HEK293 (cell line): ENCODE data around the gene EMC9.

ENCODE experiments used
- CTCF ChIA-PET: fragments of 350-600 bp; formaldehyde crosslinking; extraction: SDS; loops from one replicate; lab custom pipeline; 2021; ENCODE audit warnings: antibody characterized with exemption; lab: Yijun Ruan, JAX
- POLR2A ChIA-PET: fragments of 300-600 bp; formaldehyde crosslinking; extraction: SDS; loops from one replicate; lab custom pipeline; 2020; ENCODE audit warnings: antibody characterized with exemption, inconsistent platforms; lab: Yijun Ruan, JAX
- H3K27ac ChIP-seq: fragments of 200-500 bp; sonication (Bioruptor generic); 2 replicates; pipeline ENCODE4 v1.5.1; 2014; ENCODE audit warnings: low read depth, low read length, control low read depth, inconsistent platforms; ENCODE audit errors: extremely low read depth
- H3K36me3 ChIP-seq, 2 experiments: fragments of 200-500 bp in 1 of 2; sonication (Bioruptor generic) in 1 of 2; 1 replicate in 1 of 2; 2 replicates in 1 of 2; pipeline ENCODE4 v1.5.1; 2014 to 2017; ENCODE audit warnings: inconsistent platforms in 2 of 2, low read length in 2 of 2; ENCODE audit not compliant: control insufficient read depth in 2 of 2, insufficient read depth in 1 of 2
- H3K4me1 ChIP-seq: fragments of 200-500 bp; sonication (Bioruptor generic); 2 replicates; pipeline ENCODE4 v1.5.1; 2014; ENCODE audit warnings: mild to moderate bottlenecking, low read length, inconsistent platforms; ENCODE audit not compliant: control insufficient read depth, insufficient read depth
- H3K4me3 ChIP-seq: 2 replicates; pipeline ENCODE4 v1.5.1; 2011; ENCODE audit warnings: low read depth, mild to moderate bottlenecking, control low read depth, low read length, moderate library complexity
- H3K9me3 ChIP-seq: fragments of 200-500 bp; sonication (Bioruptor generic); 2 replicates; pipeline ENCODE4 v1.5.1; 2014; ENCODE audit warnings: low read depth, low read length, inconsistent platforms; ENCODE audit not compliant: control insufficient read depth, insufficient read depth
- HOXA7 ChIP-seq: sonication (generic); formaldehyde crosslinking; IDR thresholded peaks from 2 replicates; pipeline ENCODE4 v1.8.1; 2022; ENCODE audit warnings: missing genetic modification reagents, borderline replicate concordance
- KLF7 ChIP-seq: fragments of 450-650 bp; formaldehyde crosslinking; IDR thresholded peaks from 2 replicates; pipeline ENCODE4 v1.5.1; 2016; ENCODE audit warnings: missing biosample characterization, missing genetic modification characterization, borderline replicate concordance
- PRDM1 ChIP-seq: fragments of 450-650 bp; formaldehyde crosslinking; IDR thresholded peaks from 2 replicates; pipeline ENCODE4; 2016; ENCODE audit warnings: missing biosample characterization, missing genetic modification characterization
- PRDM6 ChIP-seq: fragments of 450-650 bp; formaldehyde crosslinking; IDR thresholded peaks from 2 replicates; pipeline ENCODE4 v1.5.1; 2017; ENCODE audit warnings: missing biosample characterization, missing genetic modification characterization
- RBAK ChIP-seq: fragments of 450-650 bp; formaldehyde crosslinking; IDR thresholded peaks from 2 replicates; pipeline ENCODE4 v1.5.1; 2016; ENCODE audit warnings: missing biosample characterization, missing genetic modification characterization
- SALL2 ChIP-seq: fragments of 450-650 bp; formaldehyde crosslinking; IDR thresholded peaks from 2 replicates; pipeline ENCODE4 v1.5.0; 2017; ENCODE audit warnings: missing biosample characterization, mild to moderate bottlenecking, missing genetic modification characterization, borderline replicate concordance
- TSHZ1 ChIP-seq: fragments of 450-650 bp; formaldehyde crosslinking; IDR thresholded peaks from 2 replicates; pipeline ENCODE4 v1.5.1; 2016; ENCODE audit warnings: missing biosample characterization, missing genetic modification characterization, borderline replicate concordance
- YY1 ChIP-seq: fragments of 450-650 bp; formaldehyde crosslinking; IDR thresholded peaks from 2 replicates; pipeline ENCODE4 v1.5.1; 2018; ENCODE audit warnings: missing biosample characterization, missing genetic modification characterization
- ZBTB1 ChIP-seq: fragments of 450-650 bp; formaldehyde crosslinking; IDR thresholded peaks from 2 replicates; pipeline ENCODE4 v1.5.1; 2016; ENCODE audit warnings: missing biosample characterization, missing genetic modification characterization
- ZNF133 ChIP-seq: fragments of 450-650 bp; formaldehyde crosslinking; IDR thresholded peaks from 2 replicates; pipeline ENCODE4 v1.5.1; 2016; ENCODE audit warnings: missing biosample characterization, missing genetic modification characterization
- ZNF146 ChIP-seq: fragments of 450-650 bp; formaldehyde crosslinking; IDR thresholded peaks from 2 replicates; pipeline ENCODE4 v1.5.1; 2016; ENCODE audit warnings: missing biosample characterization, missing genetic modification characterization
- ZNF157 ChIP-seq: fragments of 450-650 bp; formaldehyde crosslinking; IDR thresholded peaks from 2 replicates; pipeline ENCODE4 v1.5.1; 2016; ENCODE audit warnings: missing biosample characterization, missing genetic modification characterization
- ZNF24 ChIP-seq: fragments of 450-650 bp; formaldehyde crosslinking; IDR thresholded peaks from 2 replicates; pipeline ENCODE4 v1.5.1; 2016; ENCODE audit warnings: missing biosample characterization, missing genetic modification characterization
- ZNF266 ChIP-seq: fragments of 450-650 bp; formaldehyde crosslinking; IDR thresholded peaks from 2 replicates; pipeline ENCODE4 v1.5.1; 2016; ENCODE audit warnings: missing biosample characterization, missing genetic modification characterization, low read depth
- ZNF416 ChIP-seq: fragments of 450-650 bp; formaldehyde crosslinking; IDR thresholded peaks from 2 replicates; pipeline ENCODE4 v1.5.1; 2016; ENCODE audit warnings: missing biosample characterization, missing genetic modification characterization
- ZNF423 ChIP-seq: fragments of 450-650 bp; formaldehyde crosslinking; IDR thresholded peaks from 2 replicates; pipeline ENCODE4 v1.5.1; 2016; ENCODE audit warnings: missing biosample characterization, missing genetic modification characterization
- ZNF426 ChIP-seq: fragments of 450-650 bp; formaldehyde crosslinking; IDR thresholded peaks from 2 replicates; pipeline ENCODE4 v1.5.1; 2017; ENCODE audit warnings: missing biosample characterization, missing genetic modification characterization, mild to moderate bottlenecking, inconsistent platforms, moderate library complexity
- ZNF473 ChIP-seq: fragments of 450-650 bp; formaldehyde crosslinking; IDR thresholded peaks from 2 replicates; pipeline ENCODE4 v1.5.1; 2017; ENCODE audit warnings: missing biosample characterization, missing genetic modification characterization
- ZNF529 ChIP-seq: fragments of 450-650 bp; formaldehyde crosslinking; IDR thresholded peaks from 2 replicates; pipeline ENCODE4 v1.5.1; 2017; ENCODE audit warnings: missing genetic modification characterization, missing biosample characterization; ENCODE audit not compliant: insufficient replicate concordance
- ZNF560 ChIP-seq: fragments of 450-650 bp; formaldehyde crosslinking; IDR thresholded peaks from 2 replicates; pipeline ENCODE4 v1.5.1; 2017; ENCODE audit warnings: missing biosample characterization, missing genetic modification characterization, borderline replicate concordance
- ZNF561 ChIP-seq: fragments of 450-650 bp; IDR thresholded peaks from 2 replicates; pipeline ENCODE4 v1.5.1; 2018; ENCODE audit warnings: missing biosample characterization, missing genetic modification characterization, borderline replicate concordance
- ZNF624 ChIP-seq: fragments of 450-650 bp; formaldehyde crosslinking; IDR thresholded peaks from 2 replicates; pipeline ENCODE4 v1.5.1; 2017; ENCODE audit warnings: missing biosample characterization, missing genetic modification characterization
- ZNF626 ChIP-seq: fragments of 450-650 bp; sonication (Bioruptor Pico); formaldehyde crosslinking; IDR thresholded peaks from 2 replicates; pipeline ENCODE4 v1.5.1; 2018; ENCODE audit warnings: missing biosample characterization, missing genetic modification characterization, inconsistent platforms
- ZNF629 ChIP-seq: fragments of 450-650 bp; formaldehyde crosslinking; IDR thresholded peaks from 2 replicates; pipeline ENCODE4 v1.5.1; 2017; ENCODE audit warnings: missing biosample characterization, missing genetic modification characterization
- ZNF664 ChIP-seq: fragments of 450-650 bp; formaldehyde crosslinking; IDR thresholded peaks from 2 replicates; pipeline ENCODE4 v1.5.1; 2016; ENCODE audit warnings: missing biosample characterization, missing genetic modification characterization
- ZNF747 ChIP-seq: fragments of 450-650 bp; formaldehyde crosslinking; IDR thresholded peaks from 2 replicates; pipeline ENCODE4 v1.5.1; 2016; ENCODE audit warnings: missing biosample characterization, missing genetic modification characterization
- ZNF785 ChIP-seq: fragments of 450-650 bp; formaldehyde crosslinking; IDR thresholded peaks from 2 replicates; pipeline ENCODE4 v1.5.1; 2016; ENCODE audit warnings: missing biosample characterization, missing genetic modification characterization
- ZNF791 ChIP-seq: fragments of 450-650 bp; formaldehyde crosslinking; IDR thresholded peaks from 2 replicates; pipeline ENCODE4 v1.5.1; 2016; ENCODE audit warnings: missing biosample characterization, missing genetic modification characterization
- ZNF837 ChIP-seq: fragments of 450-650 bp; formaldehyde crosslinking; IDR thresholded peaks from 2 replicates; pipeline ENCODE4 v1.5.1; 2016; ENCODE audit warnings: missing biosample characterization, missing genetic modification characterization
- ZNF843 ChIP-seq: fragments of 450-650 bp; formaldehyde crosslinking; IDR thresholded peaks from 2 replicates; pipeline ENCODE4 v1.5.1; 2016; ENCODE audit warnings: missing biosample characterization, missing genetic modification characterization
- ZSCAN30 ChIP-seq: fragments of 450-650 bp; IDR thresholded peaks from 2 replicates; pipeline ENCODE4 v1.5.1; 2018; ENCODE audit warnings: missing biosample characterization, mild to moderate bottlenecking, missing genetic modification characterization, moderate library complexity

The EMC9 gene

GRCh38 chr14:24119691-24120090 lies 21.7 kb downstream of the EMC9 start (continued):
- no peak for TF ChIP-seq ZBTB1 (tag by site-specific recombination)
- no peak for TF ChIP-seq PRDM1 (tag by site-specific recombination)
- TF ChIP-seq ZNF624 = no peak
- TF ChIP-seq ZNF791 (tag by site-specific recombination) = no peak
- no peak for TF ChIP-seq ZNF24 (tag by site-specific recombination)
- TF ChIP-seq ZNF843 = no peak
- TF ChIP-seq ZNF146 (tag by site-specific recombination) = no peak

- no peak for TF ChIP-seq ZNF416
- no peak for TF ChIP-seq HOXA7 (CRISPR knock-in tag)
- TF ChIP-seq ZNF529 = no peak
- no peak for TF ChIP-seq PRDM6
- no peak for TF ChIP-seq KLF7 (tag by site-specific recombination)
- TF ChIP-seq ZNF133 (tag by site-specific recombination) = no peak
- no peak for TF ChIP-seq ZSCAN30 (tag by site-specific recombination)
- TF ChIP-seq ZNF24 (tag by site-specific recombination) = no peak
- CTCF ChIA-PET = interaction anchor here (1.0 to 1.9 kb wide), 3 partner anchors 9 to 59 kb away, joined by 5 to 8 read pairs (median 7); no protein-coding TSS in a partner anchor
These were observed 24.2 kb downstream of the EMC9 start for GRCh38 chr14:24117179-24117578.

GRCh38 chr14:24116128-24116814 lies 25.1 kb downstream of the EMC9 start:
- CTCF ChIA-PET = interaction anchor here (1.0 to 1.9 kb wide), 2 partner anchors 18 to 58 kb away, joined by 5 to 7 read pairs; no protein-coding TSS in a partner anchor
- POLR2A ChIA-PET = interaction anchor here (1.8 to 8.3 kb wide), 5 partner anchors 13 to 45 kb away, joined by 5 to 163 read pairs (median 60); partner anchors contain the start of genes EMC9, IRF9, PCK2 and PSME1
- H3K4me3 ChIP-seq = no peak overlapping the region; the same call in 1 of the 2 replicates
- H3K27ac ChIP-seq = no peak overlapping the region
- H3K36me3 ChIP-seq = peaks cover 10 to 45% of the 10 kb centered on the region in 2 experiments; a peak in 2 of 3 replicates
- H3K4me1 ChIP-seq = no peaks in the 10 kb centered on the region
- no peaks in the 10 kb centered on the region for H3K9me3 ChIP-seq
- TF ChIP-seq TSHZ1 = no peak
- TF ChIP-seq ZNF157 = no peak
- TF ChIP-seq ZNF266 (tag by site-specific recombination) = no peak
- TF ChIP-seq ZNF626 (tag by site-specific recombination) = no peak
- no peak for TF ChIP-seq ZNF664 (tag by site-specific recombination)
- no peak for TF ChIP-seq ZNF837
- no peak for TF ChIP-seq ZNF426 (tag by site-specific recombination)
- TF ChIP-seq YY1 (tag by site-specific recombination) = no peak
- no peak for TF ChIP-seq RBAK (tag by site-specific recombination)
- TF ChIP-seq ZNF561 (tag by site-specific recombination) = no peak
- no peak for TF ChIP-seq ZNF747 (tag by site-specific recombination)
- TF ChIP-seq ZNF560 (tag by site-specific recombination) = no peak
- no peak for TF ChIP-seq ZNF423 (tag by site-specific recombination)
- no peak for TF ChIP-seq ZNF473 (tag by site-specific recombination)
- TF ChIP-seq ZNF785 (tag by site-specific recombination) = no peak
- TF ChIP-seq ZNF629 (tag by site-specific recombination) = no peak
- TF ChIP-seq SALL2 = no peak

More at GRCh38 chr14:24117179-24117578, 24.2 kb downstream of the EMC9 start:
- Histone ChIP-seq H3K4me3 (no peak overlapping the region), H3K27ac (no peak overlapping the region), H3K9me3 (no peaks in the 10 kb centered on the region), H3K4me1 (no peaks in the 10 kb centered on the region), H3K36me3 (peaks cover 10 to 52% of the 10 kb centered on the region in 2 experiments; a peak in 2 of 3 replicates)
- POLR2A ChIA-PET = interaction anchor here (3.9 to 8.3 kb wide), 2 partner anchors 21 to 29 kb away, joined by 60 to 163 read pairs; partner anchors contain the start of genes EMC9, PSME1, PSME2 and RNF31
